SK-N-MC (cell line): ENCODE measurements around the gene CAMKV.

ENCODE experiments used
- EZH2 ChIP-seq: fragments of 200-600 bp; sonication (generic); IDR thresholded peaks from one replicate; pipeline ENCODE4 v1.6.1; 2017; ENCODE audit warnings: antibody characterized with exemption
- FOXP2 ChIP-seq: optimal IDR thresholded peaks from 2 replicates; pipeline ENCODE3; 2011; ENCODE audit warnings: mild to moderate bottlenecking, moderate library complexity; ENCODE audit not compliant: insufficient read depth; ENCODE audit errors: extremely low read length, control extremely low read depth
- POLR2AphosphoS5 ChIP-seq: IDR thresholded peaks from 2 replicates; pipeline ENCODE4 v1.6.1; 2012; ENCODE audit warnings: mild to moderate bottlenecking, low read depth, low read length, borderline replicate concordance

DNA sequence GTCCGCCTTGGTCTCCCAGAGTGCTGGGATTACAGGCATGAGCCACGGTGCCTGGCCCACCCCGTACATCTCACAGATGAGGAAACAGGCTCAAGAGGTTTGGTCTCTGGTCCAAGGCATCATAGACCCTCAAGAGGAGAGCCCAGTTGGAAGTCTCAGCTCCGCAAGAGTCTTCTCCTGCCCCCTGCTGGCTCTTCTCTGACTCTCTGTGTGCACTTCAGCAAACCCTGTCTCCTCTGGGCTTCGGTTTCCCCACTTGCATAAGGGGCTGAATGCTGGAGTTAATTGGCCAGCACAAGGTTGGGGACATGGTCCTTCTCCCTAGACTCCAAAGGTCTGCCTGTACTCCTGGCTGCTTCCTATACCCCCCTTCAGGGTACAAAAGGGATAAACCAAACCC, 30.1 kb upstream of the CAMKV start:
- TF ChIP-seq EZH2 (no peak), POLR2AphosphoS5 (no peak), FOXP2 (no peak)
